HG02588 (cell line): ENCODE results near the gene HOXC6.

Source experiments
- ATAC-seq: cut with Tn5 transposase; IDR thresholded peaks from one replicate; pipeline ENCODE4 v1.9.1; 2021; ENCODE audit warnings: mild to moderate bottlenecking, moderate library complexity; ENCODE audit not compliant: unreplicated experiment

Gene HOXC6

DNA sequence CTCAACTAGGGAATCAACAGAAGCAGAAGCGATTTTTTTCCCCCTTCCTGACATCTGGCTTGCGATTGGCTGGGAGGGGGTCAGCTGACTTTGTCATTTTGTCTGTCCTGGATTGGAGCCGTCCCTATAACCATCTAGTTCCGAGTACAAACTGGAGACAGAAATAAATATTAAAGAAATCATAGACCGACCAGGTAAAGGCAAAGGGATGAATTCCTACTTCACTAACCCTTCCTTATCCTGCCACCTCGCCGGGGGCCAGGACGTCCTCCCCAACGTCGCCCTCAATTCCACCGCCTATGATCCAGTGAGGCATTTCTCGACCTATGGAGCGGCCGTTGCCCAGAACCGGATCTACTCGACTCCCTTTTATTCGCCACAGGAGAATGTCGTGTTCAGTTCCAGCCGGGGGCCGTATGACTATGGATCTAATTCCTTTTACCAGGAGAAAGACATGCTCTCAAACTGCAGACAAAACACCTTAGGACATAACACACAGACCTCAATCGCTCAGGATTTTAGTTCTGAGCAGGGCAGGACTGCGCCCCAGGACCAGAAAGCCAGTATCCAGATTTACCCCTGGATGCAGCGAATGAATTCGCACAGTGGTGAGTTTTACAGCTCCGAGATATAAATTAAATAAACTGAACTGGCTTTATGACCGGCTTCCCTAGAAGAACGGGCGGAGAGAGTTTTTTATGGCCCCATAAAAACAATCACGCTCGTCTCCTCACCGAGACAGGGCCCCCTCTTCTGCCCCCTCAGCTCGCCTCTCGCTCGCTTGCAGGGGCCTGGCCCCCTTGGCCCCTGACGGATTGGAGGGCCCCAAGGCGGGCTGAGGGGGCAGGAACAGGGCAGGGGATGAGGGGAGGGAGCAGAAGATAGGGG lies at the start of gene HOXC6:
HOXC6 (plus strand) TSS at position 127 of the 888 bp plus-strand sequence; CDS start at position 209, 82 bp downstream.
- no peak for ATAC-seq

DNA sequence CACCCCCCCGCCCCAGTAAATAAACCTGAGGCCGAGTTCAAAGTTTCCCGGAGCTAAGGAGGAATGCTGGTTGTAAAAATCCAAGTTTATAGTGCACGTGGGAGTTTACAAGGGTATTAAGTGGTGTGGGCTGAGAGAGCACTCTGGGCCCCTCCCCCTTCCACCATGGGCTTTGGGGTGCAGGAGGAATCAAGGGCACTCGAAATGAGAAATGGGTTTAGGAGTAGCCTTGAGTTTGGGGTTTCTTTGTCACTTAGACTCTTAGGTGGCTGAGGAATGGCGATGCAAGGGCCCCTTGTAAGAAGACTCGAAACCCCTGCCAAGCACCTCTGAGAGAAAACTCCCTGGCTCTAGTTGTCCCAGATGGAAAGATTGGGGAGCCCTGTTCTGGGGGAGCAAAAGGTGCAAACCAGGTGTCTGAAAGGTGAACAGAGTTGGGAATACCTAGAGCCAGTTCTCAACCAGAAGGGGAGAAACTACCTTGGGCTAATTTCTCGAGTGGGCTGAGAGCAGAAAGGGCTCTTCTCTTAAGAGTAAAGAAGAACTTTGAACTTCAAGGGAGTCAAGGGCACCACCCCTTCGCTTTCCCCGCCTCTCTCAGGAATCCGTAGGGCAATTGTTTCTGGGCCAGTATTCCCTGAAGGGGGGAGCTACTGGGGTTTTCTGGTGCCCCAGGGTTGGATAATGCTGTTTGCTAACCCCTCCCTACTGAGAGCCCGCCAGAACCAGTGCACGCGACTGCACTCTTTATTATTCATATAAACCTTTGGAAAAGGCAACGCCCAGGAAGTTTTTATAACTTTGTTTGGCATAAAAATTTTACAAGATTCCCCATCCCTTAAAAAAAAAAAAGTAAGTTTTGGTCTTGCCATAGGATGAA lies 49.5 kb upstream of the HOXC6 start:
- ATAC-seq, result no peak

DNA sequence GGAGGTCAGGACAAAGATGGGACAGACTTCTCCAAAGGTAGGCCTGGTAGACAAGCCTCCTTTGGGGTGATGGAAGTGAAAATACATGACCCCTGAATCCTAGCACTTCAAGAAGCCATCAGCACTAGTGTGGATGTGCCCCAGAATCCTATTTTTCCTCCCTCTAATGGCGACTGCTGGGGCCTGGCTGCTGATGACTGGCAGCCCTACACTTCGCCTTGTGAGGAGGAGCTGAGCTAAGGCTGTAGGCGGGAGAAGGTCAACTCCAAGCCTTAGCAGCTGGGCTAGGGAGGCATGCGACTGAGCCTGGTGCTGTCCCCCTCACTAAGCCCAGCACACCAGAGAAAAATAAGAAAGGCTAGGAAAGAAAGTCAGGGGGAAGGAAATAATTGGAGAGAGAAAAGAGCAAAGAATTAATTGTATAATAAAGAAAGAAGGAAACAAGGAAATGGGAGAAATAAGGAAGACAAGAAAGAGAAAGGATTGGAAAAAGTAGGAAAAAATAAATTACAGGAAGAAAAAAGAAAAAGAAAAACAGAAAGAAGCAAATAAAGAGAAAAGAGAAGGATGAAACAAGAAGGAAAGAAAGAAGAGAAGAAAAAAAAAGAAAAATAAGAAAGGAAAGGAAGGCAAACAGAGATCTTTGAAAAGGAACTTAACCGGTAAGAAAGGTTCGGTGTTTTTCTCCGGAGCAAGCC lies 48.0 kb upstream of the HOXC6 start:
- no peak for ATAC-seq

DNA sequence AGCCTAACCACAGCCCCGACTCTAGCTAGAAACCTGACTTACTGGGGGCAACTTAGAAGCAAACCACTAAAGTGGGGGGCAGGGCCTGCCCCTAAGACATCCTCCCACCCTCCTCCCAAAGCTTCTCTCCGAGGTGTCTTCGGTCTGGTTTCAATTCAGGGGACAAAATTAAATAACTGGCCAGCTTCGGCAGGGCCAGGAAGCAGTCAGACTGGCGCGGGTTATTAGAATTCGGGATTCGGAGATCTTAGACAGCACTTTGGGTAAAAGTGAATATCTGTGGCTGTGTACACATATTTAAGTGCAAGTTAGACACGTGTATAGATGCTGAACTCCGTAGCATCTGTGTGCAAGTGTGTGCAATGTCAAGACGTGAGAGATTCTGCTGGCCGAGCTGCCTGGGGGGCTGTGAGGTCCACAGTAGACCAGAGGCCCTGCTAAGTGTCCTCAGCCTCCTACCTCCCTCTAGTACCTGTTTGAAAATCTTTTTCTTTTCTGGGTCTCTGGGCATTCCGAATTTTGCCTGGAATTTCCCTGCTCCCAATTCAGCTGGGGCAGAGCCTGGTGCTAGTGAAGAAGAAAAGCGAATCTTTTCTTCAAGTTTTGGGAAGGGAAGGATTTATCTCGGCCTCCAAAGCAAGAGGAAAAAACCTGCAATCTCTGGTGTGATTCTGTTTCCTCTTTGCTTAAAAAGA lies 47.3 kb upstream of the HOXC6 start:
- no peak for ATAC-seq

DNA sequence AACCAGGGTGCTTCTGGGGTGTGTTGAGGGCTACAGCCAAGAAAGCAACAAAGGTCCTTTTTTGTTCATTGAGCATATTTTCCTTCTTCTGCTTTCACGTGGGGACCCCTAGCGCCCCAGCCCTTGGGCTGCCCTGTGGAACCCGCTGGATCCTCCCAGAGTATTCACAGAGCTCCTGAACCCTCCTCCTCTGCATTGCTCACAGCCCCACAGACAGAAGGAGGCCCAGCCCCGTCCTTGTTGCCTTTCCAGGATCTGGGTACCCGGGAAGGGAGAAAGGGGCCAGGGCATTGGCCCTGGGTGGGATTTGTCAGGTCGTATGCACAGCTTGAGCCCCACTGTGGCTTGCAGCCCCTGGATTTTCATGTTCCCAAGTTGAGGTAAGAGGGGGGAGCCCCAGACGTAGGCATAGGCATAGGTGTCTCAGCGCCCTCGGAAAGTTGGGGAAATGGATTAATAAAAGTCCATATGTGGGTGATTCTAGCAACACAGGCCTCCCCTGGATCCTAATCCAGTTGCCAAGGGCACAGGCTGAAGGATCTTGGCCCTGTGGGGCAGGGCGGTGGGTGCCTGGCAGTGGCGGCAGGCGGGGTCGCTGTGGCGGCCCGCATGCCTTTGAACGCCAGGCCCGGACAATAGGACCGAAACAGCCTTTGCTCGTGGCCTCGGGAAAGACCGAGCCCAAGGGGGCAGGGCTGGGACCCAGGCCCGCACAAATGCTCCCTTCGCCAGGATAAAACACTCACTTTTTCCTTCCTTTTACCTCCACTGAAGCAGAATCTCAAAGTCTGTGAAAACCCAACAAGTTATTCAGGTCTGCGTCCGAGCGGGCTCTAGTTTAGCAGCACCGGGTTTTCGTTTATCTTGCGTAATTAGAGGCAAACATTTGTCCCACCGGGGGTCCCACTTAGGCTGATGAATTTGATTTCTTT lies 46.3 kb upstream of the HOXC6 start:
- no peak for ATAC-seq

DNA sequence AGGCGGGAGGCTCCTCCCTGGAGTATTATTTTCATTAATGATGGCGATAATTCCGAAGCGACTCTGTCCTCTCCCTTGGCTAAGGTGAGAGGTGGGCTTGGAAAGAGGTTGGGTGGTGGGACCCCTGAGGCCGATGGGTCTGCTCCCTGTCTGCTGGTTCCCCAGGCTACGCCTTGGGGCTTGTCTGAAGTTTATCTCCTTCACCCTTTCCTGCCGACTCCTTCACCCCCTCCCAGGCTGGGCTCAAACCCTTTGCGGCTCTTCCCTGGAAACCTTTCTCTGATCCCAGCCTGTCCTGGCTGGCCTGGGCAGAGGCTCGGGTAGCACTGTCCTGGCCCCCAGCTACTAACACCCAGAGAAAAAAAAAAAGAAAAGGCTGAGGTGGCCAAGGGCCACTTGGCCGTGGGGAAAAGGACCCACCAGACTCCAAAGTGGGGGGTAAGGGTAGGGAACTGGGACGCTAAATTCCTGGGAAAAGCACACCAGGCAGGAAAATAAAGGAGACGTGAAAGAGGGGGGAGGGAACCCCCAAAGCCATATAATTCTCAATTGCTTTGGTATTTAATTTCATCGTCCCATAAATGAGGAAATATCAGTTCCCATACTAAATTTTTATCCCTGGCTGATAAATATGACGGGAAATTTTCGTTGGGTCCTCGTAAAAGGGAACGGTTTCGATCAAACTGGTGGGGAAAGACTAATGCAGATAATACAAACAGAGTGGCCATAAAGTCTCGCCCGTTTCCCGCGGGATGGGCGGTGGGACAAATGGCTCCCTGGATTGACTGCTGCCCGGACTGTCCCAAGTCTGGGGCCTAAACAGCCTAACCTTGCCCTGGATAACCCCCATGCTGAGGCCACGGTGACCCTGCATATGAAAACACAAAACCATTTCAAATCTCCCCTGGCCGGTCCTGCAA lies 45.3 kb upstream of the HOXC6 start:
- ATAC-seq, result no peak

DNA sequence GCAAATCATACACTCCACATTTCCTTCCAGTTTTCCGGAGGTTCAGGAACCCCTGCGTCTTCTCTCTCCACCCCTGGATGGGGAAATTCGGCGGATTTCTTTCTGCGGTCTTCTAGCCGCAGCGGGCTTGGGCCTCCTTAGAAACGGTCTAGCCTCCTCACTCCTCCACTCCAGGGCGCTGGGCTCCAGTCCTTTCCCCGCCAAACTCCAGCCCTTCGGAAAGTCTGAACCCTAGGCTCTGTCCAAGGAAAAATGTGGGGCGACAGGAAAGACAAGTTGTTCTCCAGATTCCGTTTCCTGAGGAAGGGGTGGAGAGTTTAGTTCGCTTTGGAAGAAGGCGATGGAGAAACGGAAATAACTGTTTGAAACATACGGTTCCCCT lies 44.7 kb upstream of the HOXC6 start:
- no peak for ATAC-seq

DNA sequence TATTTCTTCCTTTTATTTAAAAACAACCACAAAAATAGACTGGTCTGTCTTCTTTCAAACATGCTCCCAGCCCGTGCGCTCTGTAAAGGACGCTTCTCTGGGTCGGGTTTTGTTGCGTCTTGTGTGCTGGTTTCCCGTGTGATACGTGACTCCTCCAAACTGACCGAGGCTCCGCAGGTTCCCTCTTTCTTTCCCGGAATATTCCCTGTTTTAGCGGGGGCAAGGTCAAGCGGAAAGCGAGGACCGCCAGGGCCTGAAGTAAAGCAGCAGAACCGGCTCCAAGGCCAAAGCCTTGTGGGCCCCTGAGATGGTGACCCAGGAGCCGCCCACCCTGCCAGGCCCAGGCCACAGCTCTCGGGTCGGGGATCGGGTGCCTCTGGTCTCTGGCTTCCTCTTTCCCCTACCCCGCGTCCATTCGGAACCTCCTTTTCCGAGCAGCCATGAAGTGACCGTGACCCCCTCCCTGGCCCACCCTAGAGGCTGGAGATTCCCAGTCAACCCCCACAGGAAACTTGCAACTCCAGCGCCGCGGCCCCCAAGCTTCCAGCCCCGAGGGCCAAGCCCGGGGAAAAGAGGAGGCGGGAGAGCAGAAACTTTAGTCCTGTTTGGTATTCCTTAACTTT lies 44.2 kb upstream of the HOXC6 start:
- no peak for ATAC-seq

DNA sequence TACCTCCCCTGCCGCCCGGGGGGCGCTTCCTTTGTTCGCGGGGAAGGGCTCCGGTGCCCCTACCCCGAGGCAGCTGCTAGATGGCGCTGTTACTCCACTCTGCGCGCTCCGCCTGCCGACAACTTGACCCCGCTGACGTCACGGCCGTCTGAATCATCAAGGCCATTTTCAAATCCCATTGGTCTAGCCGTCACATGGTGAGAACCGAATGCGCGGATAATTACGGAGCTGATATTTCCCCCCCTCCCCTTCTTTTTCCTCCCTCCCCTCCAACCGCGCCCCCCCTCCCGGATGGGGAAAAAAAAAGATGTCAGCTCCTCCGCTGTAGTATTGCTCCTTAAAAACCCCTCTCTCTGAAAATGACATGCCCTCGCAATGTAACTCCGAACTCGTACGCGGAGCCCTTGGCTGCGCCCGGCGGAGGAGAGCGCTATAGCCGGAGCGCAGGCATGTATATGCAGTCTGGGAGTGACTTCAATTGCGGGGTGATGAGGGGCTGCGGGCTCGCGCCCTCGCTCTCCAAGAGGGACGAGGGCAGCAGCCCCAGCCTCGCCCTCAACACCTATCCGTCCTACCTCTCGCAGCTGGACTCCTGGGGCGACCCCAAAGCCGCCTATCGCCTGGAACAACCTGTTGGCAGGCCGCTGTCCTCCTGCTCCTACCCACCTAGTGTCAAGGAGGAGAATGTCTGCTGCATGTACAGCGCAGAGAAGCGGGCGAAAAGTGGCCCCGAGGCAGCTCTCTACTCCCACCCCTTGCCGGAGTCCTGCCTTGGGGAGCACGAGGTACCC lies 43.1 kb upstream of the HOXC6 start, which contains the start of gene HOXC10:
HOXC10 (plus strand) TSS at position 246 of the 791 bp plus-strand sequence; CDS start at position 360, 114 bp downstream.
- no peak for ATAC-seq

DNA sequence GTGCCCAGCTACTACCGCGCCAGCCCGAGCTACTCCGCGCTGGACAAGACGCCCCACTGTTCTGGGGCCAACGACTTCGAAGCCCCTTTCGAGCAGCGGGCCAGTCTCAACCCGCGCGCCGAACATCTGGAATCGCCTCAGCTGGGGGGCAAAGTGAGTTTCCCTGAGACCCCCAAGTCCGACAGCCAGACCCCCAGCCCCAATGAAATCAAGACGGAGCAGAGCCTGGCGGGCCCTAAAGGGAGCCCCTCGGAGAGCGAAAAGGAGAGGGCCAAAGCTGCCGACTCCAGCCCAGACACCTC lies 42.6 kb upstream of the HOXC6 start:
- ATAC-seq, result no peak

DNA sequence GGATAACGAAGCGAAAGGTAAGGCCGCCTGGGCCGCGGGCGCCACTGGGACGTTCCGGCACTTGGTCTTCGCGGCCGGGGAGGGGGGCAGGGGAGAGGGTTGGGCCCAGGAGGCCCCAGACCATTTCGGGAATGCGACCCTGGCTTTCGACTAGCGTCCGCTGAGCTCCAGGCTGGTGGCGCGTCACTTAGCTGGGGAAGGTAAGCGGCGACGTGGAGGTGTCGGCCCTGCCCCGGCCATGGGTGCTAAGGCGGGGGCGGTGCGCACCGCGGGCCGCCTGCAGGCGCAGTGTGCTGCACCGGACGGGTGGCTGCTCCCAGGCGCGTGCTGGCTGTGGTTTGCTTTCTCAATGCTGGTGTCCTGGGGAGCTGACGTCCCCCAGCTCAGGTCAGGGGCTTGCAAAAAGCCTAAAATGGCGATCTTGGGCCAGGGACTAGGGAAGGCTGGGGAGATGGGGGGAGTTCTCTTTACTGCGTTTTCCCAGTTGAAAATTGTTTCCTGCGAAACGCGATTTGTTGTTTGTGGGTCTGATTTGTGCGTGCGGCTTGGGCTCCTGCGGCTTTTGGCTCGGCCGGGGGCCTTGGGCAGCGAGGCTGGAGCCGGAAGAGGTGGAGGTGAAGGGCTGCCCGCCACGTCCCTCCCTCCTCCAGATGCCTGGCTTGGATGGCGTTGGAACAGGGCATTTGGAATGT lies 42.1 kb upstream of the HOXC6 start:
- ATAC-seq, result no peak

DNA sequence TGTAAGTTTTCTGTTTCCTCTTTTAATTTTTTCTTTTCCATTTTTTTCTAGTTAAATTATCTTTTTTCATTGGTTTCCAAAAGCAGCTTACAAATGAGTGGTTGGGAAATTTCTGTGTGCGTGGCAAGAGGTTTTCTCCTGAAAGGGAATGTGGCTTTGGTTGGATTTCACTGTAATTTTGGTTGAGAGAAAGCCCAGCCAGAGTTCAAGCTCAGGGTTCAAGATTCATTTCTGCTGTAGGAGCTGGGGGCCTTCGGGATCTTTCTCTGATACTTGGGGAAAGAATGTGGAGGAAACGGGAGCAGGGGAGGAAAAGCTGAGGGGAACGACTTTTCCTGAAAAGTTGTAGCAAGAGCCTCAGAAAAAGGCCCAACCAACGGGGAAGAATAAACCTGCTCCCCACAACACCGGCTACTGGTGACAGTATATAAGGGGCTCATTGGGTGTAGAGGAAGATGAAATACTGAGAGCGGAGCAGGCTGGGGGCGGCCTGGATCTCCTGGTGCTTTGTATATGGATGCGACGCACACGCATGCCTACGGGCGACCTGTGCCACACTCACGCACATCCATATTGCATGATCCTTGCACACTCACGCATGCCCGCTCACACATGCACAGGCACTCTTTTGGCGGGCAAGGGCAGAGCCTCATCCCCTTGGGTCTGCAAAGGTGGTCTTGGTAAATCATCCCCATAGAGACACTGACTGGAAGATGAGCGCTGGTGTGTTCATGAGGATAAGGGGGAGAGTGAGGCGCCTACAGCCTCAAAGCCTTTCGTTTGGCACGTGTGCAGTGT lies 41.4 kb upstream of the HOXC6 start:
- ATAC-seq, result no peak

DNA sequence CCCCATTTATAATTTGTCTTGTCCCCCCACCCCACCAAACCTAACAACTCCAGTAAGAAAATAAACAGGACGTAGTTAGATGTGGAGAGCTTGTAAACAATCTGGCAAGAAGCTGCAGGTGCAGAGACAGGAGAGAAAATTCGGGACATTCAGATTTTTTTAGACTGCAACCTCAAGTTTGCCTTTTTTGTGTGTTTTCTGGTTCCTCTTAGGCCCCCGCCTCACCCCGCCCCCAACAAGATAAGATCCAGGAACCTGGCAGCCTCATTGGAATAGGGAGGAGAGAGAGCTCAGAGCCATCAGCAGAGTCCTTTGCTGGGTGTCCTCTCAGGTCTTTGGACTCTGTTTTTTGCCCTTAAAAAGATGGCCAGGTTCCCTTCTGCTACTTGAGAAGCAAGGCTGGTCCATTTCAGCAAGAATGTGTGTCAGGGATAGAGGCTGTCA lies 40.4 kb upstream of the HOXC6 start:
- no peak for ATAC-seq

DNA sequence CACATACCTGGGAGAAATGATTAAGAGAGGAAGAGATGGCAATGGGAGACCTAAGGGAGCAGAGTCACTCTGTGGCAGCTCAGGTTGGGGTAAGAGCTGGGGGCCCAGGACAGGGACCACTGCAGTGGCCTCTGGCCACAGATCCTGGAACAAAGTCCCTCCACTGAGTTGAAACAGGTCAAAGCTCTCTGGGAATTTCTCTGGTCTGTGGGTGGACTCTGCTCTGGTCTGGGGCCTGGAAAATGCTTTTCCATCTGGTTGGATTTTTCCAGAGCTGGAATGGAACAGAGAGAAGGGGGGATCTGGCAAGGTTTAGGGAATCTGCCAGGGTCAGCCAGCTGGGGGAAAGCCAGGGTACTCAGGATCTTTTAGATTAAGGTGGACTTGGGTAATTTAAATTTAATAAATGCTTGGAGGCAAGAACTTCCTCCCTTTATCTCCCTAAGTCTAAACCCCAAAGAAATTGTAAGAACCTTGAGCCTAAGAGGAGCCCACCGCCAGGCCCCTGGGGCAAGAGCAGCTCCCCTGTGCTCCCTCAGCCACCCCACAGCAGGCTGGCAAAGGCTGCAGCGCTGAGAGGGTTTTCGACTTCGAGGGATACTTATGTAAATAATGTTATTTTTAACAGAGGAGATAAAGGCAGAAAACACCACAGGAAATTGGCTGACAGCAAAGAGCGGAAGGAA lies 39.6 kb upstream of the HOXC6 start:
- ATAC-seq, result no peak
